Spinal cord (tissue), 10 donors: ENCODE data around the gene TM4SF4. TPM values are rescaled to one million over a fixed set of nuclear protein-coding genes. Genes with fewer than 3 reads are reported as not detected.
A peak's percentile ranks its signal among the peaks of the same experiment; 100 is the strongest.

ENCODE experiments used
- DNase-seq, 6 donors: peaks; one replicate each; pipeline versions ENCODE4 v3.0.0 to v3.0.0-alpha.2; 2013 to 2015; ENCODE audit warnings: low spot score in 6 of 6, low read depth in 4 of 6
- H3K27ac ChIP-seq: one replicate; pipeline ENCODE4 v1.5.1; 2013; ENCODE audit warnings: low read depth, low read length, control low read depth
- H3K27me3 ChIP-seq: one replicate; pipeline ENCODE4 v1.6.1; 2013; ENCODE audit warnings: low read length; ENCODE audit not compliant: control insufficient read depth, insufficient read depth
- H3K36me3 ChIP-seq: one replicate; pipeline ENCODE4 v1.6.1; 2013; ENCODE audit warnings: low read length; ENCODE audit not compliant: control insufficient read depth, insufficient read depth
- H3K4me1 ChIP-seq: one replicate; pipeline ENCODE4 v1.6.1; 2013; ENCODE audit warnings: low read length; ENCODE audit not compliant: control insufficient read depth, insufficient read depth
- H3K4me3 ChIP-seq: one replicate; pipeline ENCODE4 v1.5.1; 2013; ENCODE audit warnings: low read depth, low read length, control low read depth
- H3K9me3 ChIP-seq: one replicate; pipeline ENCODE4 v1.6.1; 2013; ENCODE audit warnings: low read length; ENCODE audit not compliant: control insufficient read depth, insufficient read depth
- WGBS: methylation state at CpG from one replicate; pipeline ENCODE4 v1.1.5; 2013; ENCODE audit warnings: missing lambda C conversion rate; ENCODE audit not compliant: insufficient coverage; 5-methylcytosine and 5-hydroxymethylcytosine counted together
- polyA plus RNA-seq, 2 donors: library from polyadenylated mRNA; unstranded; fragments of 120-200 nt; gene quantifications; one replicate each; pipeline ENCODE4 v1.2.1, GENCODE V29; 2013; ENCODE audit not compliant: insufficient read length in 2 of 2
- total RNA-seq, 2 donors: library from RNA; depleted of rRNA in 1 of 2; stranded (reverse); fragments of 120-200 nt in 1 of 2; fragments of >200 nt in 1 of 2; gene quantifications; one replicate each; pipeline versions ENCODE4 v1.2.3 to v1.2.4, GENCODE V29; 2013 to 2014
- donor health status: healthy.

TM4SF4 gene
- total and polyA plus RNA-seq, 4 donors: 0.39 to 0.69 TPM; not detected in 2

GRCh38 chr3:149536429-149536828 is 61.9 kb downstream of the TM4SF4 start:
- no peaks in the 10 kb centered on the region for H3K27me3 ChIP-seq
- peak overlapping the region; percentile 53 for H3K27ac ChIP-seq
- no peaks in the 10 kb centered on the region for H3K9me3 ChIP-seq
- peak in 4 of 6 donors; percentile 44 to 87 (median 65) for DNase-seq
- peaks cover 23% of the 10 kb centered on the region for H3K4me1 ChIP-seq
- H3K4me3 ChIP-seq: no peak overlapping the region
- WGBS: 12% methylated on average over 6 of the region's 11 CpGs
- H3K36me3 ChIP-seq: no peaks in the 10 kb centered on the region

DNA sequence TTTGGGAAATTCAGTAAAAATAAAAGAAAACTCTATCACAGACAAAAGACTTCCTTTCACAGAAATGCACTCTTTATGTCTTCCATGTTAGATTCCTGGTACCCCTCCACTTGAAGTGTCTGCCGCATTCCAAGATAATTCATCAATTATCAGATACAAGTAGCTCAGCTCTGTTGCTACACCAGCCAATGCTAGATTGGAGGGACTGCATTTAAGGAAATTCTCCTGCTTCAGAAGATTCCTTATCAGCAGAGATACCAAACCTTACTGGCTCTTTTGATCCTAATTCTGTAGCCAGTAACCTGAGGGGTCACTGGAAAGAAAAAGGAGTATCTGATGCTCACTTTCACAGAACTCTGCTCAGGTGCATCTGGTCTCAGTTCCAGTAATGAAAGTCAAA is 63.9 kb downstream of the TM4SF4 start:
- 86% methylated on average over 1 of the region's 1 CpG for WGBS
- no peak for DNase-seq
- no peak overlapping the region for H3K4me3 ChIP-seq
- H3K36me3 ChIP-seq: peaks cover 2% of the 10 kb centered on the region
- H3K27ac ChIP-seq: no peak overlapping the region
- no peaks in the 10 kb centered on the region for H3K27me3 ChIP-seq
- H3K4me1 ChIP-seq: peaks cover 18% of the 10 kb centered on the region
- no peaks in the 10 kb centered on the region for H3K9me3 ChIP-seq

GRCh38 chr3:149541091-149541491 is 66.6 kb downstream of the TM4SF4 start:
- WGBS: no CpG with 5 or more reads among the region's 3 CpGs
- H3K27me3 ChIP-seq: no peaks in the 10 kb centered on the region
- H3K36me3 ChIP-seq: peaks cover 2% of the 10 kb centered on the region
- peak overlapping the region; percentile 61 for H3K27ac ChIP-seq
- no peak overlapping the region for H3K4me3 ChIP-seq
- H3K4me1 ChIP-seq: peaks cover 10% of the 10 kb centered on the region
- no peaks in the 10 kb centered on the region for H3K9me3 ChIP-seq
- DNase-seq: no peak

- Histone ChIP-seq H3K27me3 (no peaks in the 10 kb centered on the region), H3K27ac (no peak overlapping the region), H3K4me1 (peaks cover 7% of the 10 kb centered on the region), H3K36me3 (peaks cover 2% of the 10 kb centered on the region), H3K4me3 (no peak overlapping the region), H3K9me3 (no peaks in the 10 kb centered on the region)
- DNase-seq: no peak
- 93% methylated on average over 3 of the region's 9 CpGs for whole genome bisulfite sequencing
Observed at GRCh38 chr3:149542375-149543312, 68.1 kb downstream of the TM4SF4 start.

GRCh38 chr3:149545049-149545448 is 70.6 kb downstream of the TM4SF4 start:
- Histone ChIP-seq H3K27ac (no peak overlapping the region), H3K9me3 (no peaks in the 10 kb centered on the region), H3K4me1 (peaks cover 10% of the 10 kb centered on the region), H3K27me3 (no peaks in the 10 kb centered on the region), H3K4me3 (no peak overlapping the region), H3K36me3 (peaks cover 2% of the 10 kb centered on the region)
- no peak for DNase-seq
- WGBS: no CpG with 5 or more reads among the region's 2 CpGs

DNA sequence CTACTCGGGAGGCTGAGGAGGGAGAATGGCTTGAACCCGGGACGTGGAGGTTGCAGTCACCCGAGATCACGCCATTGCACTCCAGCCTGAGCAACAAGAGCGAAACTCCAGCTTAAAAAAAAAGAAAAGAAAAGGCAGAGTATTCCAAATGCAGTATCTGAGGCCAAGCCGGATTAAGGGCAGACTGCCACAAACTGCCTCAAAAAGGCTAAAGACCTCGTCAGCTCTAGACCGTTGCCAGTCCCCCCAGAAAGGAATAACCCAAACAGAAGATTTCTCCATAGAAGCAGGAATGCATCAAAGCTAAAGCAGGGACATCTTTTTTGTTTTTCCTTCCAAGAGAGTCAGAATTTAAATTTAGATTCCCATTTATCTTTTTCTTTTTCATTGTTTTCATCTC is 72.9 kb downstream of the TM4SF4 start:
- peak overlapping the region; percentile 70 for H3K27ac ChIP-seq

GRCh38 chr3:149547954-149548668 is 73.6 kb downstream of the TM4SF4 start:
- no peaks in the 10 kb centered on the region for H3K36me3 ChIP-seq
- WGBS: 22% methylated on average over 5 of the region's 13 CpGs
- peak overlapping the region; percentile 70 for H3K27ac ChIP-seq
- H3K4me3 ChIP-seq: no peak overlapping the region
- H3K4me1 ChIP-seq: peaks cover 10% of the 10 kb centered on the region
- DNase-seq: peak in 4 of 6 donors; percentile 35 to 75 (median 69)
- no peaks in the 10 kb centered on the region for H3K9me3 ChIP-seq
- H3K27me3 ChIP-seq: no peaks in the 10 kb centered on the region

More for the DNA sequence above, 72.9 kb downstream of the TM4SF4 start:
- peak in 5 of 6 donors; percentile 62 to 94 (median 74) for DNase-seq
- Histone ChIP-seq H3K4me3 (no peak overlapping the region), H3K9me3 (no peaks in the 10 kb centered on the region), H3K4me1 (peaks cover 10% of the 10 kb centered on the region), H3K36me3 (no peaks in the 10 kb centered on the region), H3K27me3 (no peaks in the 10 kb centered on the region)
- WGBS: 41% methylated on average over 9 of the region's 9 CpGs

DNA sequence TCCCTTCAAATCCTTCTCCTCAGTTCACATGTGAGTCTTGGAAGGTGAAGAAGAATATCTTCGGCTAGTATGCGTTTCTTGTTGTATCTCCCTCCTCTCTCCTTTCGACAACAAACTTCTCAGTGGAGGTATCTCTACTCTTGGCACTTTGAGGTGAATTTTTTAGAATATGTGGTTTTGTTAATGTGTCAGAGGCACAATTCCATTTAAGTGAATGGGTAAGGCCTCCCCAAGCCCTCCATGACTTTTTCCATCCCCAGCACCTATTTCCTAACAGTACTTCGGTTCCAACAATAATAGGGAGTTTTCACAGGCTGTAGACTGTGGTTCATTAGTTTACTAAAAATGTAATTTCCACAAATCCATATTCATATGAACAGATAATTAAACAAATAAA is 74.2 kb downstream of the TM4SF4 start:
- DNase-seq: no peak
- no peaks in the 10 kb centered on the region for H3K36me3 ChIP-seq
- no peaks in the 10 kb centered on the region for H3K27me3 ChIP-seq
- H3K27ac ChIP-seq: peak overlapping the region; percentile 70
- WGBS: no CpG with 5 or more reads among the region's 4 CpGs
- no peaks in the 10 kb centered on the region for H3K9me3 ChIP-seq
- no peak overlapping the region for H3K4me3 ChIP-seq
- H3K4me1 ChIP-seq: peaks cover 12% of the 10 kb centered on the region

DNA sequence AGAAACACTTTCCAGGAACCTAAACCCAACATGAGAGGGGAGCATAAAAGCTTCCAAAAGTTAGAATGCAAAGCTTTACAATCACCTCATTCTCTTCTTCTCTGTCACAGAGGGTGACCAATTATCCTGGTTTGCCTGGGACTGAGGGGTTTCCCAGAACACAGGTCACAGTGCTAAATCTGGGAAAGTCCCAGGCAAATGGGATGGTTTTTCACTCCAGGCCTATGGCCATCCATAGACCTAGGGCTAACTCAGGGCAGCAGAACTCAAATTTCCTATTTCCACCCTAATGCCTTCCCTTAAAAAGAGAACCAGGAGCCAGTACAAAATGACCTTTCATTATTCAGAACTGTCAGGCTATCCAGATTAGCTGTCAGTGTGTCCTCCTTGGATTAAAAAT is 77.0 kb downstream of the TM4SF4 start:
- Histone ChIP-seq H3K4me3 (no peak overlapping the region), H3K27ac (no peak overlapping the region), H3K27me3 (no peaks in the 10 kb centered on the region), H3K36me3 (no peaks in the 10 kb centered on the region), H3K4me1 (peaks cover 24% of the 10 kb centered on the region), H3K9me3 (no peaks in the 10 kb centered on the region)
- no peak for DNase-seq
